ENCODE data around the gene CLEC16A. TPM values are rescaled to one million over a fixed set of nuclear protein-coding genes. Genes with fewer than 3 reads are reported as not detected.

Gene CLEC16A
- total and polyA plus RNA-seq, 2 experiments from 2014 or later = 17.5 to 26.8 TPM

DNA sequence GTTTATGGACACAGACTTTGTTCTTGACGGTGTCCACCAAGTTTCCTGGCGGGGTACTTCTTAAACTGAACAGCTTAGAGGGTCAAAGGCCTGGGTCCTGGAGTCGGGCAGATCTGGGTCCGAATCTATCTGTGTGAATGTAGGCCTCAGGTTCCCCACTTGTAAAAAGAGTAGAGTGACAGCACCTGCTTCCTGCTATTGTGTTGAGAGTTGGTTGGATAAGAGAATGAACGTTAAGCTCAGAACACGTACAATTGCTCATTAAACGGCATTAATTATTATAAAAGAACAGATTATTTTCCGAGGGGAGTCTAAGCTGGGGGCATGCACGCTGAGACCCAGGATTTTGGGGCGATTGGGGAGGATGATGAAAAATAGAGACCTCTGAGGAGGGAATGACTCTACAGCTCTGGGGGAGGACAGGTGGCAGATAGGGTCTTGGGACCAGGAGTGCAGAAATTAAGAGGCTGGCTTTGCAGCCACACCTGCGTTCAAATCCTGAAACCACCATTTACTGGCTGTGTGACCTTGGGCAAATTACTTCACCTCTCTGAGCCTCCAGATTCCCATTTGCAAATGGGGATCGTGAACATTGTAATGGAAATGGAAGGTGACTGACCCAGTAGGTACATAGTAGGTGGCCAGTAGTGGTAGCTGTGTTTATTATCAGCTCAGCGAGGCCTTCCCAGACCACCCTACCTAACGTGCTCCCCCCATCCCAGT is 862 bp downstream of the CLEC16A start:
- Histone ChIP-seq H3K4me1 (ENCODE audit: low read depth) (peaks cover 20% of the 10 kb centered on the region), H3K27ac (no peak overlapping the region), H3K4me3 (peak overlapping the region; percentile 84), H3K36me3 (no peaks in the 10 kb centered on the region), H3K27me3 (no peaks in the 10 kb centered on the region), H3K9me3 (ENCODE audit: low read depth) (no peaks in the 10 kb centered on the region)
- TF ChIP-seq, protein P1, sequence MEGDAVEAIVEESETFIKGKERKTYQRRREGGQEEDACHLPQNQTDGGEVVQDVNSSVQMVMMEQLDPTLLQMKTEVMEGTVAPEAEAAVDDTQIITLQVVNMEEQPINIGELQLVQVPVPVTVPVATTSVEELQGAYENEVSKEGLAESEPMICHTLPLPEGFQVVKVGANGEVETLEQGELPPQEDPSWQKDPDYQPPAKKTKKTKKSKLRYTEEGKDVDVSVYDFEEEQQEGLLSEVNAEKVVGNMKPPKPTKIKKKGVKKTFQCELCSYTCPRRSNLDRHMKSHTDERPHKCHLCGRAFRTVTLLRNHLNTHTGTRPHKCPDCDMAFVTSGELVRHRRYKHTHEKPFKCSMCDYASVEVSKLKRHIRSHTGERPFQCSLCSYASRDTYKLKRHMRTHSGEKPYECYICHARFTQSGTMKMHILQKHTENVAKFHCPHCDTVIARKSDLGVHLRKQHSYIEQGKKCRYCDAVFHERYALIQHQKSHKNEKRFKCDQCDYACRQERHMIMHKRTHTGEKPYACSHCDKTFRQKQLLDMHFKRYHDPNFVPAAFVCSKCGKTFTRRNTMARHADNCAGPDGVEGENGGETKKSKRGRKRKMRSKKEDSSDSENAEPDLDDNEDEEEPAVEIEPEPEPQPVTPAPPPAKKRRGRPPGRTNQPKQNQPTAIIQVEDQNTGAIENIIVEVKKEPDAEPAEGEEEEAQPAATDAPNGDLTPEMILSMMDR (IDR thresholded peaks at IDR 0.05; ENCODE audit: low read depth, low read length) = no peak
- no peak for DNase-seq (ENCODE audit: low read depth in 1 of 2, low spot score in 1 of 2)

DNA sequence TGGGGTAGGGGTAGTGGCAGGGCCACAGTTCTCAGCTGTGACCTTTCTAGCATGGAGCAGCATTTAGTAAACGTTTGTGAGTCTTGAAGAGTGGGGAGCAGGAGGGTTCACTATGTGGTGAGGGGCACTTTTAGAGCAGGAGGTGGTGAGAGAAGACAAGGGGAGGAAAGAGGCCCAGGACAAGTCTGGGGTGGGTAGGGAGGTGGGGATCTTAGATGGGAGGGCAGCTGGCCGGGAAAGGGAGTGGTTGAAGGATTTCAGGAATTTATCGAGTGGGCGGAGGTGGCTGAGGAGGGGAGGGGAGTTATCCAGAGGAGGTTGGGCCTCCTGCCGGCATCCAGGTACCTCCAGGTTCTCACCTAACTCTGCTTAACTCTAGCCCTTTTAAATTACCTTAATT is 1.9 kb downstream of the CLEC16A start:
- DNase-seq (ENCODE audit: low read depth in 1 of 2, low spot score in 1 of 2) = peak in 1 of 2 donors; percentile 27
- Histone ChIP-seq H3K9me3 (ENCODE audit: low read depth) (no peaks in the 10 kb centered on the region), H3K27me3 (no peaks in the 10 kb centered on the region), H3K27ac (peak overlapping the region; percentile 24), H3K4me3 (no peak overlapping the region), H3K36me3 (no peaks in the 10 kb centered on the region), H3K4me1 (ENCODE audit: low read depth) (peaks cover 13% of the 10 kb centered on the region)
- TF ChIP-seq, protein P1 (IDR thresholded peaks at IDR 0.05; ENCODE audit: low read depth, low read length) = no peak

DNA sequence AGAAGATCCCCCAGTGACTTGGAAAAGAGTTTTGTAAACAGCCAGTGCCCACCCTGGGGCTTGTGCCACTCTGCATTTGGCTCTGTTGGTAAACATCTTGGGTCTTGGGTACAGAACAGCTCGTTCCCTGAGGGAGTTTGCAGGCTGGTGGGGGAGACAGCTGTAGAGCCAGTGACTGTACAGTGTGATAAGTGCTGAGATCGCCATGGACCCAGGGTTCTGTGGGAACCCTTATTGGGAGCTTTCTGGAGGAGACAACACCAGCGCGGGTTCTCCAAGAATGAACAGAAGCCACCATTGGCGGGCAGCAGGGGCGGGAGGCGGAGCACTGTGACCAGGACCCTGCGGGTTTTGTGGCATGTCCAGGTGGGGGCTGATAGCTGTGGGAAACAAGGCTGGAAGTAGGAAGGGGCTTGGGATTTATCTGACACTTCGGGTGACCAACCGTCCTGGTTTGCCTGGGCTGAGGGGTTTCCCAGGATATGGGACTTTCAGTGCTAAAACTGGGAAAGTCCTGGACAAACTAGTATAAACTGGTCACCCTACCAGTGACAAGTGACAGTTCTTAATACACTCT is 2.9 kb downstream of the CLEC16A start:
- H3K27ac ChIP-seq = no peak overlapping the region
- no peaks in the 10 kb centered on the region for H3K36me3 ChIP-seq
- no peak overlapping the region for H3K4me3 ChIP-seq
- peaks cover 13% of the 10 kb centered on the region for H3K4me1 ChIP-seq (ENCODE audit: low read depth)
- no peaks in the 10 kb centered on the region for H3K27me3 ChIP-seq
- H3K9me3 ChIP-seq (ENCODE audit: low read depth) = no peaks in the 10 kb centered on the region
- DNase-seq (ENCODE audit: low read depth in 1 of 2, low spot score in 1 of 2) = no peak
- TF ChIP-seq, protein P1 (IDR thresholded peaks at IDR 0.05; ENCODE audit: low read depth, low read length) = no peak

DNA sequence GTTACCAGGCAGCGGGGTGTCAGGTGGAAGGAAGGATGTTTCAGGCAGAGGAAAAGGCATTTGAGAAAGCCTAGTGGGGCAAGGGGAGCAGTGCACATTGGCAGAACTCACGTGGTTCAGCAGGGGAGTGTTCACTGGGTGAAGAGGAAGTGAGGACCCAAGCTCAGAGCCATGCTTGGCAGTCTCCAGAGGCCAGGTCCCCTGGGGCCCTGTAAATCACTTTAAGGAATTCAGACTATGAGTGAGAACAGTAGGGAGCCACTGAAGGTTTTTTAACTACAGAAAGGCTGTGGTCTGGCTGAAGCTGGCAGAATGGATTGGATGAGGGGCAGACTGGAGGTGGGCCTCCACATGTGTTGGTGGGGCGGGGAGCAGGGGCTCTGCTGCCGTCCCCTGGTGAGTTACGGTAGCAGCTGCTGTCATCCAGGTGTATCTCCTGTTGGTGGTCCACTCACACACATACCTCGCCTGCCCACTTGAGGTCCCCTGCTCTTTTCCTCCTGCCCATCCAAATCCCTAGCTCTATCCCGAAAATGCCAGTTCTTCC is 5.1 kb downstream of the CLEC16A start:
- peak in 1 of 2 donors; percentile 59 for DNase-seq (ENCODE audit: low read depth in 1 of 2, low spot score in 1 of 2)
- H3K27me3 ChIP-seq = no peaks in the 10 kb centered on the region
- no peak overlapping the region for H3K27ac ChIP-seq
- peaks cover 13% of the 10 kb centered on the region for H3K4me1 ChIP-seq (ENCODE audit: low read depth)
- no peaks in the 10 kb centered on the region for H3K36me3 ChIP-seq
- H3K9me3 ChIP-seq (ENCODE audit: low read depth) = no peaks in the 10 kb centered on the region
- no peak overlapping the region for H3K4me3 ChIP-seq
- TF ChIP-seq, protein P1 (IDR thresholded peaks at IDR 0.05; ENCODE audit: low read depth, low read length) = no peak

- no peaks in the 10 kb centered on the region for H3K36me3 ChIP-seq
- no peak overlapping the region for H3K4me3 ChIP-seq
- no peak for DNase-seq (ENCODE audit: low read depth in 1 of 2, low spot score in 1 of 2)
- H3K4me1 ChIP-seq (ENCODE audit: low read depth) = peaks cover 9% of the 10 kb centered on the region
- no peaks in the 10 kb centered on the region for H3K27me3 ChIP-seq
- no peak overlapping the region for H3K27ac ChIP-seq
- TF ChIP-seq, protein P1 (IDR thresholded peaks at IDR 0.05; ENCODE audit: low read depth, low read length) = no peak
- H3K9me3 ChIP-seq (ENCODE audit: low read depth) = no peaks in the 10 kb centered on the region
Measured at GRCh38 chr16:10950393-10950792, 6.0 kb downstream of the CLEC16A start.

All from cardiac muscle cell (in vitro differentiated cells and primary cell).